Measurements from ENCODE around the gene GSS. TPM values are rescaled to one million over a fixed set of nuclear protein-coding genes. Genes with fewer than 3 reads are reported as not detected.
A peak's percentile ranks its signal among the peaks of the same experiment; 100 is the strongest.

The GSS gene
- total RNA-seq, 1 donor from 2014 or later, result 48.3 TPM

- H3K4me3 Mint-ChIP-seq (ENCODE audit: unreplicated experiment), result no peak overlapping the region
- TF ChIP-seq CTCF (IDR thresholded peaks at IDR 0.05; ENCODE audit: unreplicated experiment), result no peak
- no peaks in the 10 kb centered on the region for H3K27me3 Mint-ChIP-seq (ENCODE audit: unreplicated experiment)
- H3K9me3 Mint-ChIP-seq (ENCODE audit: unreplicated experiment), result no peaks in the 10 kb centered on the region
- H3K36me3 Mint-ChIP-seq (ENCODE audit: low read depth, unreplicated experiment), result peaks cover 43% of the 10 kb centered on the region
- no peak overlapping the region for H3K27ac Mint-ChIP-seq (ENCODE audit: unreplicated experiment)
- DNase-seq (ENCODE audit: low spot score), result no peak
- H3K4me1 Mint-ChIP-seq (ENCODE audit: unreplicated experiment), result no peaks in the 10 kb centered on the region
These were observed 30.3 kb downstream of the GSS start for GRCh38 chr20:34925341-34925740.

DNA sequence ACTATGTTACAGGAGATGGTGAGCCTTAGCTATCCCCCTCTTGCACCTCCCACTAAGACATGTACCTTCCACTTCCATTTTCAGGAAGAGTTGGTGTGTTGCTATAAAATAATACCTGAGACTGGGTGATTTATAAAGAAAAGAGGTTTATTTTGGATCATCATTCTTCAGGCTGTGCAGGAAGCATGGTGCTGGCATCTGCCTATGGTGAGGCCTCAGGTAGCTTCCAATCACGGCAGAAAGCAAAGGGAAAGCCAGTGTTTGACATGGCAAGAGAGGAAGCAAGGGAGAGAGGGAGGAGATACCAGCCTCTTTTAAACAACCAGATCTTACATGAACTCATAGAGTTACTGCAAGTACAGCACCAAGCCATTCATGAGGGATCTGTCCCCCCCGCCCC lies 32.2 kb downstream of the GSS start:
- H3K4me1 Mint-ChIP-seq (ENCODE audit: unreplicated experiment), result no peaks in the 10 kb centered on the region
- peaks cover 43% of the 10 kb centered on the region for H3K36me3 Mint-ChIP-seq (ENCODE audit: low read depth, unreplicated experiment)
- H3K27me3 Mint-ChIP-seq (ENCODE audit: unreplicated experiment), result peaks cover 5% of the 10 kb centered on the region
- H3K4me3 Mint-ChIP-seq (ENCODE audit: unreplicated experiment), result no peak overlapping the region
- no peak for DNase-seq (ENCODE audit: low spot score)
- no peaks in the 10 kb centered on the region for H3K9me3 Mint-ChIP-seq (ENCODE audit: unreplicated experiment)
- H3K27ac Mint-ChIP-seq (ENCODE audit: unreplicated experiment), result no peak overlapping the region
- no peak for TF ChIP-seq CTCF (IDR thresholded peaks at IDR 0.05; ENCODE audit: unreplicated experiment)

GRCh38 chr20:34922654-34923381 lies 32.8 kb downstream of the GSS start:
- Mint-ChIP-seq H3K4me3 (ENCODE audit: unreplicated experiment) (no peak overlapping the region), H3K36me3 (ENCODE audit: low read depth, unreplicated experiment) (peaks cover 37% of the 10 kb centered on the region), H3K27me3 (ENCODE audit: unreplicated experiment) (peaks cover 5% of the 10 kb centered on the region), H3K4me1 (ENCODE audit: unreplicated experiment) (no peaks in the 10 kb centered on the region), H3K27ac (ENCODE audit: unreplicated experiment) (no peak overlapping the region), H3K9me3 (ENCODE audit: unreplicated experiment) (no peaks in the 10 kb centered on the region)
- no peak for TF ChIP-seq CTCF (IDR thresholded peaks at IDR 0.05; ENCODE audit: unreplicated experiment)
- DNase-seq (ENCODE audit: low spot score), result no peak

DNA sequence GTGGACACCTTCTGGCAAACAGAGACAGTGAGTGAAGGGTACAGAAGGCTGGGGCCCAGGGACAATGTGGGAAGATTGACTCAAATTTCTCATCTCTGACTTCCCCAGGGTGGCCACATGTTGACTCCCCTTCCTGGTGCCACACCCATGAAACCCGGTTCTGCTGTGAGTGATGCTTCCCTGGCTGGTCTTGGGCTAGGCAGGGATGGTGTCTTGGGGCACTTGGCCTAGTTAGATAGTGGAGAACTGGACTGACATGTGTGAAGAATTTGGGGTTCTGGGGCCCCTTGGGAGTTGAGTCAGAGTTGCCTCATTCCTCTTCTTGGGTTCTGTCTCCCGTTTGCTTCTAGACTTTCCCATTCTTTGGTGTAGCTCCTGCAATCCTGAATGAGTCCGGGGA lies 34.2 kb downstream of the GSS start:
- H3K4me1 Mint-ChIP-seq (ENCODE audit: unreplicated experiment), result no peaks in the 10 kb centered on the region
- peaks cover 5% of the 10 kb centered on the region for H3K27me3 Mint-ChIP-seq (ENCODE audit: unreplicated experiment)
- H3K27ac Mint-ChIP-seq (ENCODE audit: unreplicated experiment), result no peak overlapping the region
- TF ChIP-seq CTCF (IDR thresholded peaks at IDR 0.05; ENCODE audit: unreplicated experiment), result no peak
- no peak for DNase-seq (ENCODE audit: low spot score)
- H3K9me3 Mint-ChIP-seq (ENCODE audit: unreplicated experiment), result no peaks in the 10 kb centered on the region
- H3K4me3 Mint-ChIP-seq (ENCODE audit: unreplicated experiment), result no peak overlapping the region
- H3K36me3 Mint-ChIP-seq (ENCODE audit: low read depth, unreplicated experiment), result peaks cover 35% of the 10 kb centered on the region

DNA sequence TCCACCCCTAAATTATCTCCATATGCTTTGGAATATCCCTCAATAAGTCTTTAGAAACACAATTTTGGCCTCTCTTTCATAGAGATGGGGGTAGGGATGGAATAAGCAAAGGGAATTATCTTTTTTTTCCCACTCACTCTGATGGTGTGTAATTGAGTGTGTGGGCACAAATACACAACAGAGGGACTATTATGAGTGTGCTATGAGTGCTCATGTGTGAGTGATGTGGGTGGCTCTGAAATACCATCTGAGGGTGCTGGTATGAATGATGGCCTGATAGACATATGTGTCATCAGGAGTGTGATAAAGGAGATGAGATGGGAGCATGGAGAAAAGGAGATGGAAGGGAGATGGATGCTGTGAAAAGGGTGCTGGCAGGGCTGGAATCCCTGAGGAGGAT lies 35.6 kb downstream of the GSS start:
- peaks cover 22% of the 10 kb centered on the region for H3K36me3 Mint-ChIP-seq (ENCODE audit: low read depth, unreplicated experiment)
- no peaks in the 10 kb centered on the region for H3K4me1 Mint-ChIP-seq (ENCODE audit: unreplicated experiment)
- no peaks in the 10 kb centered on the region for H3K9me3 Mint-ChIP-seq (ENCODE audit: unreplicated experiment)
- H3K27me3 Mint-ChIP-seq (ENCODE audit: unreplicated experiment), result peaks cover 5% of the 10 kb centered on the region
- H3K4me3 Mint-ChIP-seq (ENCODE audit: unreplicated experiment), result peak overlapping the region; percentile 32
- no peak for TF ChIP-seq CTCF (IDR thresholded peaks at IDR 0.05; ENCODE audit: unreplicated experiment)
- no peak overlapping the region for H3K27ac Mint-ChIP-seq (ENCODE audit: unreplicated experiment)
- no peak for DNase-seq (ENCODE audit: low spot score)
